Suppressor macrophage treated with lipopolysaccharide for 4 hours (primary cell): ENCODE measurements around the gene ARSD.
"Not testable (repeated sequence)": the region's sequence is repeated elsewhere in the genome, so short reads cannot be mapped to it uniquely, and the experiment has no call there.

ENCODE experiments used
- DNase-seq: peaks from one replicate; pipeline ENCODE4 v3.0.0-alpha.2; 2020

ARSD gene

GRCh38 chrX:2931612-2932011 lies 2.5 kb upstream of the ARSD start:
- no peak for DNase-seq

GRCh38 chrX:2931155-2931554 lies 2.0 kb upstream of the ARSD start:
- no peak for DNase-seq

GRCh38 chrX:2928191-2928582 lies 952 bp downstream of the ARSD start:
- peak; percentile 31 for DNase-seq

GRCh38 chrX:2926664-2927275 lies 2.4 kb downstream of the ARSD start:
- DNase-seq: no peak

DNA sequence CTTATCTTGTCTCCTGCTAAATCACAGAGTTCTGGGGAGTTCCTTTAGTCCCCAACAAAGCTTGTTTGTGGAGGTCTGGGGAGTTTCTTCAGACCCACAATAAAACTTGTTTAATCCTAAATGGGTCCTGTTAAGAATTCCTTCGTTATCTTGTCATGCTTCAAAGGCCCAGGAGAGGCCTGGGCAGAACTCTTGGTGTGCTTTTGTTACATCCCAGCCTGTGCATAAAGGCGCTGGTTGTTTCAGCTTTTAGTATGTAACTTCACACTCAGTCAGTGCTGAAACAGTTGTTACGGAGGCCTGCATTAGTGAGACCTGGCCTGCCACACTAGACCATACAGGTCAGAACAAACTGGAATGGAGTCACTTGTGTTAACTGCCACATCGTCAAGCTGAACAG lies 2.9 kb downstream of the ARSD start:
- not testable (repeated sequence) for DNase-seq

DNA sequence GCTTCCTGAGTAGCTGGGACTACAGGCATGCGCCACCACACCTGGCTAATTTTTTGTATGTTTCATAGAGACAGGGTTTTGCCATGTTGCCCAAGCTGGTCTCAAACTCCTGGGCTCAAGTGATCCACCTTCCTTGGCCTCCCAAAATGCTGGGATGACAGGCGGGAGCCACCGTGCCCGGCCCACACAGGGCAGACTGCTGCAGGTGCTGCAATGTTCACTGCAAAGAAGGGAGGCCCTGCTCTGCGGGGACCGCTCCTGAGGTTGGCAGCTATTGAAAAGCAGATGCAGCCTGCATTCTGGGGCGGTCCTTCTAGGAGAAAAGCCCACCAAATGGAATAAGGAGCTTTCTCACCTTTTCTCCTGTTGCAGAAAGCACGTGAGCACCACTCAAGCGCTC lies 5.0 kb downstream of the ARSD start:
- no peak for DNase-seq

DNA sequence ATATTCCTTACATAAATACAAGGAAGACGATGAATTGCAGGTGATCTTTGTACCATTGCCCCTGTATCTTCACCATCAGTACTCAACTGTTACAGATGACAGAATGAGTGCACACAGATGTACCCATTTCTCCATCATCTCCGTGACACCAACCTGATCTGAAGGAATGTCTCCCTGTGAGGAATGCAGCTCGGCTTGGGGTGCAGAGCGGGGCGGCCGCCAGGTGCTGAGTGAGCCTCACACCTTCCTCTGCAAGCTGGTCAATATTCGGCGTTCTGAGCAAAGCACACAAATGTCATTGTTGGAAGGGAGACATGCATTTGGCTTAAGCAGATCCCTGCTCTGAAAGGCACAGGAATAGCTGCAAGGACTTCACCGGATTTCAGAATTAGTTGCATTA lies 7.4 kb downstream of the ARSD start:
- DNase-seq: no peak

GRCh38 chrX:2921193-2921592 lies 7.9 kb downstream of the ARSD start:
- DNase-seq: no peak

- no peak for DNase-seq
These were observed 11.4 kb downstream of the ARSD start for GRCh38 chrX:2917767-2918166.

GRCh38 chrX:2913118-2913517 lies 16.0 kb downstream of the ARSD start:
- DNase-seq: no peak

- no peak for DNase-seq
These were observed 19.0 kb downstream of the ARSD start for GRCh38 chrX:2910109-2910508.

- no peak for DNase-seq
These were observed 20.9 kb downstream of the ARSD start for GRCh38 chrX:2908125-2908685.

GRCh38 chrX:2907295-2907694 lies 21.8 kb downstream of the ARSD start:
- DNase-seq: no peak

DNA sequence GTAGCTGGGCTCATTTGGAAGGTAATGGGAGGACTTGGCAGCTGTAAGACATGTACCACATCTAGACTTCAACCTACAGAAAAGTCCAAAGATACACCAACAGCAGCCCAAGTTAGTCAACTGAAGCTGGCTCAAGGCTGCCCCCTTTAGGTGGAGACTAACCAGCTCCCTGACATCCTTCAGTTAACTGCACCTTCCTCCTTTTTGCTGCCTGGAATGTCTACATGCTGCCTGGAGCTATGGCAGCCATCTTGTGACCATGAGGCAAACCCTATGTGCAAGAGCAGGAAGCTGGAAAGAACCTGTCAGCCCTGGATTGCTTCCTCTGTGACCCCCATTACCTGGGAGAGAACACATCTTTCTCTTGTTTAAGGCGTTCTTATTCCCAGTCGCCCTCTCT lies 25.8 kb downstream of the ARSD start:
- DNase-seq: no peak

GRCh38 chrX:2902841-2903240 lies 26.3 kb downstream of the ARSD start:
- DNase-seq: no peak

DNA sequence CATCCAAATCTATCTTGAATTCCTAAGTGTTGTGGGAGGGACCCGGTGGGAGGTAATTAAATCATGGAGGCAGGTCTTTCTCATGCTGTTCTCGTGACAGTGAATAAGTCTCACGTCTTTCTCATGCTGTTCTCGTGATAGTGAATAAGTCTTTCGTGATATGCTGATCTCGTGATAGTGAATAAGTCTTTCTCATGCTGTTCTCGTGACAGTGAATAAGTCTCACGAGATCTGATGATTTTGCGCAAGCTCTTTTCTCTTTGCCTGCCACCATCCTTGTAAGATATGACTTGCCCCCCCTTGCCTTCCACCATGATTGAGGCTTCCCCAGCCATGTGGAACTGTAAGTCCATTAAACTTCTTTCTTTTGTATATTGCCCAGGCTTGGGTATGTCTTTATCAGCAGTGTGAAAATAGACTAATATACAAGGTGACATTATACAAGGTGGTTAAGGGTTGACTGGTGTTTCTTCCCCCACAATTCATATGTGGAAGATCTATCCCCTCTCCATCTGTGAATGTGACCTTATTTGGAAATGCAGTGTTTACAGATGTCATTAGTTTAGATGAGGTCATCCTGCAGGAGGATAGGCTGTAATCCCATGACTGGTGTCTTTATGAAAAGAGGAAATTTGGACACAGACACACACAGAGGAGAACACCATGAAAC lies 27.6 kb downstream of the ARSD start:
- DNase-seq: peak; percentile 33

DNA sequence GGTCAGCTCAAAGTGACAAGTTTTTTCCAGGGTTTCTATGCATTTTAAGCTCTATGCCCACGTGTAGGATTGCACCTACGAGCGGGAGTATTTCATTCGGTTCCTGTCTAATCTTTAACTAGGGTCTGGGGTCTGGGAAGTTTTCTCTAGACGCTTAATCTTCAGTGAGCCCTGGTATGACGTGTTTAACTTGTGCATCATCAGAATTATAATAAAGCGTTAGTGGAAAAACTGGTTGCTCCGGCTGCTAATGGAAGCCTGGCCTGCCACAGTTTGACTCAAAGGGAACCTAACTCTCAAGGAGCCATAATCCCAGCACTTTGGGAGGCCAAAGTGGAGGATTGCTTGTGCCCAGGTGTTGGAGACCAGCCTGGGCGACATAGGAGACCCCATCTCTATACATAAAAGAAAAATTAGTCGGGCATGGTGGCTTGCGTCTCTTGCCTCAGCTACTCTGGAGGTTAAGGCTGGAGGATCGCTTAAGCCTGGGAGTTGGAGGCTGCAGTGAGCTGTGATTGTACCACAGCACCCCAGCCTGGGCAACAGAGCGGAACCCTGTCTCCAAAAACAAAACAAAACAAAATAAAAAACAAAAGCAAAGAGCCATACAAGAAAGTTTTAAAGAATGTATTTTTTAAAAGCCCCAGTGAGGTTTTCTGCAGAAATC lies 30.2 kb downstream of the ARSD start:
- DNase-seq: no peak

DNA sequence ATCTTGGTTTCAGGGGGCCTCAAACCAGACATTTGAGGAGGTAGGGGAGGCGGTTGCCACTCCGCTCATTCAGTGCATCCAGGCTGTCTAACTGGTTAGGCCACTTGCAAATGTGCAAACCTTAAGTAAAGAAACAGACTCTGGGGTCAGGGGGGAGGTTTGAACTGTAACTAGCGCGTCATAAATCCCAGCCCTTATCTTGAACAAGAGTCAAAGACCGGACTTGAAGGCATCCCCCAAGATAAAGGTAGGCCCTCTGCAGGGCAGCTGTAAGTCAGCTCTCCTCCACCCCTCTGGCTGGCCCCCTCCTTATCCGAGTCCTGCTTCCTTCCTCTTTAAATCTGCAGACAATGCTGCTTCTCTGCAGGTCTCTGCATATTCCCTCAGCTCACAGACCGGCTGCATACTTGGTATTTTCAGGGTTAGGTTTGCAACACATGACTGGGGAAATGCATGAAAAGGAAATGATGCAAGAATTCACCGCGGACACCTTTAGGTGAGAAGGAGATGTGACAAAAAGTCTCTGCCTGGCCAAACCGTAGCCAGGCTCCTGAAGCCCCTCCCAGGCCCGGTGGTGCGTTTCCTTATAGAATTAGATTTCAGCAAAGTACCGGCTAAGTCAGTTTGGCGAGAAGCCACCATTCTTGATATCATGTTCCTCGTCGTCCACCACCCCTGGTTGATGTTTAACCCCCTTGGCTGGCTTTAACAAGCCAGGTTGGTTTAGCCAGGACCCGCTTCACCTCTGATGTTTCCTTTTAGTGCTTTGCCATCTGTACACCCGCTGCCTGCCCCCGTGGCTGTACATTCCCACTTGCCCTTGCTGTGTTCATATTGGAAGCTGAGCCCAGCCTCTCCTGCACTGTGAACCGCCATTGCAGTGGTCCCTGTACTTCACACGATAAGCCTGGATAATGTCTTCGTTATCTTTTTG lies 31.2 kb downstream of the ARSD start:
- not testable (repeated sequence) for DNase-seq

- DNase-seq: no peak
These were observed 31.8 kb downstream of the ARSD start for GRCh38 chrX:2897311-2897689.

- peak; percentile 31 for DNase-seq
These were observed 34.2 kb downstream of the ARSD start for GRCh38 chrX:2894885-2895292.

- no peak for DNase-seq
These were observed 36.3 kb downstream of the ARSD start for GRCh38 chrX:2892816-2893215.

DNA sequence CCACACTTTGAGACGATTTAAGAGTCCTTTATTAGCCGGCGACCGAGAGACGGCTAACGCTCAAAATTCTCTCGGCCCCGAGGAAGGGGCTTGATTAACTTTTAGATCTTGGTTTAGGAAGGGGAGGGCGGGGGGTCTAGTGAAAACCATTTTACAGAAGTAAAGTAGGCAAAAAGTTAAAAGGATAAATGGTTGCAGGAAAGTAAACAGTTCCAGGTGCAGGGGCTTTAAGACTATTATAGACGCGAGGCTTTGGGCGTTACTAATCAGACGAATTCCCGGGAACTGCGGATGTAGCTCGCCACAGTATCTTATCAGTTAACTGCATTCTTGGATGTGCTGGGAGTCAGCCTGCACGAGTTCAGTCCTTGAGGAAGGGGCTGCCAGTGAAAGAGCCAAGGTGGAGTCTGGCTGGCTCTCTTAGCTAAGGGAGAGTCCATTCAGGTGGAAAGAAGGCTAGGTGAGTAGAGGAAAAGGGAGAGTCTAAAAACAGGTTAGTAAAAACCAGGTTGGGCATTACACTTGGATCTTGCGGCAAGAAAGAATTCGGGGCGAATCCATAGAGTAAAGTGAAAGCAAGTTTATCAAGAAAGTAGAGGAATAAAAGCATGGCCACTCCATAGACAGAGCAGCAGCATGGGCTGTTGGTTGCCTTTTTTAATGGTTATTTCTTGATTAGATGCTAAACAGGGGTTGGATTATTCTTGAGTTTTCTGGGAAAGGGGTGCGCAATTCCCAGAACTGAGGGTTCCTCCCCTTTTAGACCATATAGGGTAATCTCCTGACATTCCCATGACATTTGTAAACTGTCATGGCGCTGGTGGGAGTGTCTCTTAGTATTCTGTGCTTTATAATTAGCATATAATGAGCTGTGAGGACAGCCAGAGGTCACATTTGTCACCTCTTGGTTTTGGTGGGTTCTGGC lies 38.3 kb downstream of the ARSD start:
- not testable (repeated sequence) for DNase-seq
